Inflammatory macrophage treated with lipopolysaccharide for 1 hour (primary cell): Measurements from ENCODE around the gene RSAD1.
A peak's percentile ranks its signal among the peaks of the same experiment; 100 is the strongest.

Experiments used
- DNase-seq, 2 donors: peaks; one replicate each; pipeline ENCODE4 v3.0.0-alpha.2; 2020 to 2022

RSAD1 gene

GRCh38 chr17:50522766-50523165, 44.1 kb downstream of the RSAD1 start:
- no peak for DNase-seq

GRCh38 chr17:50523208-50523607, 44.5 kb downstream of the RSAD1 start:
- no peak for DNase-seq

- no peak for DNase-seq
Measured at GRCh38 chr17:50524838-50525237, 46.2 kb downstream of the RSAD1 start.

DNA sequence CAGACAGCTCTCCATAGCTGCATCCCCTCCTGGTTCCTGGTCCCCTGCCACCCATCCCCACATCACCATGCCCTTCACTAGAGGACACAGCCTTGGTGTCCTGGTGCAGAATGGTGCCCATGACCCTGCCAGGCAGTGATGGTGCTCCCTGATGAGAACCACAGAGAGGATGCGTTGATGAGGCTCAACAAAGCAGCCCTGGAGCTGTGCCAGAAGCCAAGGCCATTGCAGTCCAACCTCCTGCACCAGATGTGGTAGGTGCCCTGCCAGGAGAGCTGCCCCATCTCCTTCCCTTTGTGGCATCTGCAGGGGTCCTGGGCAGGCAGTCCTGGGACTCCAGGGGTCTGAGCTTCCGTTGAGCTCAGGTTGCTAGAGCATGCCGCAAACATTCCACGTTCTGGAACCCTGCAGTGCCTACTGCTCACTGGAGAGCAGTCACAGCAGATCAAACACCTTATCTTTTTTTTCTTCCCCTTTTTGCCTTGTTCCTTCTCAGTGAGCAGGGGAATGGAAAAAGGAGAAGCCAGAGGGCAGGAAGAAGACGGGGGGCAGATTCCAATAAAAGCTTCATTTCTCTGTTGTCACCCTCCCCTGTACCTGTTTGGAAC, 48.6 kb downstream of the RSAD1 start:
- no peak for DNase-seq

DNA sequence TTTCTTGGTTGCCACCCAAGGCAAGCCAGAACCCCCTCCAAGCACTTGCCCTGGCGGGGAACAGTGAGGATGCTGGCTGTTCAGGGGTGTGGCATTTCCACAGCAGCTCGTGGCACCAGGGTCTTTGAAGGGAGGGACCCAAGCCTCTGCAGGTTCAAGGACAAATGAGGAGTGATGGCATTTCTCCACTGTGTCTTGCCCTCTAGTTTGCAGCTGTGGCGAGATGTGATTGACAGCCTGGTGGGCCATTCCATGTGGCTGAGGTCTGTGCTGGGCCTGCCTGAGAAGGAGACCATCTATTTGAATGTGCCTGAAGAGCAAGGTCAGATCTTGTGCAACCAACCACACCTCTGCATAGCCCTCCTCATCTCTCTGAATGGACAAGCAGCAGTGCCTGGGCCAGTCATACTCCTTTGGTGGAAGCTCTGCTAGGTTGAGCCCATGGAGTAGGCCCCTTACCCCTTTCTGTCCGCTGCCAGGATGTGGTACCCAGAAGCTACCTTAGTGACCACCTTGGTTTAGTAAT, 49.4 kb downstream of the RSAD1 start:
- no peak for DNase-seq

DNA sequence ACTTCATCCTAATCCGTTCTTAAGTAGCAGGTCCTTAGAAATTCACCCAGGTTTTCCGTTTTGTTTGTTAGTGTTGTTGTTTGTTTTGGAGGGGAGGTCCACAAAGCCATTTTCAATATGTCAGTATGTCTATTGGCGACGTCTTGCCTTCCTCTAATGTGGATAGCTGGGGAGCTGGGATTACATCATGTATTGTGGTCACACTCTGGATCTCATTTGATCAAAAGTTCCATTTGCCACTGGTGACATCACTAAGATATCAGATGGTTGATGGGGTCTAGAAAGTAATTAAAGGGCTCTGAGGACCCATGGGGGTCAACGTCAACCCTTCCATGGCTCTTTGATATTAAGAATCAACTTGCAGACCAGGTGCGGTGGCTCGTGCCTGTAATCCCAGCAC, 51.2 kb downstream of the RSAD1 start:
- DNase-seq = no peak

DNA sequence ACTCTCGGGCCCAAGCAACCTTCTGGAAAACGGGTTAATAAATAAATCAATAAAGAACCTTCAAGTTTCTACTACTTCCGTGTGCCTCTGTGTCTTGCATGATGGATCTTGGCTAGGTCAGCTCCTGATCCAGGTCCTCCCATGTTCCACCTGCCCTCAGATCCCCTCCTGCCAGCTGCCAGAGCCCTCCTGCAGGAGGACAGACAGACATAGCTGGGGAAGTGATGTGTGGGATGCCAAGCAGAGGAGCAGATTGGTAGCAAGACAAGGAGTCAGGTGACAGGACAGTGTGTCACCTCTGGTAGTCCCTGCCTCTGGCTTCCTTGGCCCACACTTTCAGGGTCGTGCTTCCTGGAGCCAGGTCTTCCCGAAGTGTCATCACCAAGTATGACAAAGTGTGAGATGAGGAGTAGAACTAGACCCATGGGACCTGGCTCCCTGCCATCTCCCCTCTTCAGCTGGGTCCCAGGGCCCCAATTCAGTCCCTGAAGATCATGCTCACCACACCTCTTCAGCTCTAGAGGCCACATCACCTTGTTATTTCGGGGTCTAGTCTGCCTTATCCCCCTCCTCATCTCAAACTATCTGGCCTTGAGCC, 52.9 kb downstream of the RSAD1 start:
- peak in 1 of 2 donors; percentile 47 for DNase-seq

- DNase-seq = no peak
Measured at GRCh38 chr17:50532452-50533024, 53.9 kb downstream of the RSAD1 start, which contains the start of gene EPN3. EPN3 (plus strand) TSS chr17:50532735; CDS start chr17:50536557, 3,822 bp downstream.

DNA sequence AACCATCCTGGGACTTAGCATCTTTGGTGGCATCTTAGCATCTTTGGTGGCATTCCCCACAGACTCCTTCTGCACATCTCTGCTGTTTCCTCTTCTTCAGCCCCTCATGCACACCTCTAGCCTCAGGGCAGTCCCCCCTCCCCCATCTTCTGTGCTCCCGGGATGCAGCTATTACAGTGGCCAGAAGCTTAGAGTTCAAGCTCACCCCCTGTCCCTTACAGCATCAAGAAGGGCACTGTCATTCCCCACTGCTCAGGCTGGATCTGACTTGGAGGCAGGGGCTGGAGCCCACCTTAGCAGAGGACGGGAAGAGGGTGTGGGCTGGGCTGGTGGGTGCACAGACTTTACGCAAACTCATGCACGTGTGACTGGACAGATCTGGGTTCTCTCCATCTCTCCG, 54.5 kb downstream of the RSAD1 start:
- no peak for DNase-seq

GRCh38 chr17:50533720-50534148, 55.1 kb downstream of the RSAD1 start:
- DNase-seq = no peak

- DNase-seq = no peak
Measured at GRCh38 chr17:50534222-50534978, 55.7 kb downstream of the RSAD1 start.

- DNase-seq = no peak
Measured at GRCh38 chr17:50534979-50535326, 56.3 kb downstream of the RSAD1 start.

DNA sequence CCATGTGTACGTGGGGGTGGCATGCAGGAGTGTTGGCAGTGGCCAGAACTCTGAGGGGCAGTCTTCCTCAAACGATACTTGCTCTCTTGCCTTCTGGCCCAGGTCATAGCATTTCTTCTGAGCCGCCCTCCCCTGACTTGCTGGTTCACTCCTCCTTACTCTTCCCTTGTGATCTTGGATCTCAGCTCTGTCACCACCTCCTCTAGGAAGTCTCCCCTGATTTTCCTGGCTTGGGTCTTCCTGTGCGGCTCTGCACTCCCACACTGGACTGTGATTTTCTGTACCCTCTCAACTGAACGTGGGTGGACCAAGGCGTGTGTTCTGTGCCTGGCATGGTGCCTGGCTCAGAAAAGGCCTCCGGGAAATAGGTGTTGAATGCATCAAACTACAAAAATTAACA, 56.7 kb downstream of the RSAD1 start:
- DNase-seq = no peak
